Kidney glomerular epithelial cell (primary cell): ENCODE results near the gene CCDC88C.
"Not testable (repeated sequence)": the region's sequence is repeated elsewhere in the genome, so short reads cannot be mapped to it uniquely, and the experiment has no call there.

Experiments used
- DNase-seq: peaks from one replicate; lab custom pipeline; 2025; lab: John Stamatoyannopoulos, UW

CCDC88C gene

DNA sequence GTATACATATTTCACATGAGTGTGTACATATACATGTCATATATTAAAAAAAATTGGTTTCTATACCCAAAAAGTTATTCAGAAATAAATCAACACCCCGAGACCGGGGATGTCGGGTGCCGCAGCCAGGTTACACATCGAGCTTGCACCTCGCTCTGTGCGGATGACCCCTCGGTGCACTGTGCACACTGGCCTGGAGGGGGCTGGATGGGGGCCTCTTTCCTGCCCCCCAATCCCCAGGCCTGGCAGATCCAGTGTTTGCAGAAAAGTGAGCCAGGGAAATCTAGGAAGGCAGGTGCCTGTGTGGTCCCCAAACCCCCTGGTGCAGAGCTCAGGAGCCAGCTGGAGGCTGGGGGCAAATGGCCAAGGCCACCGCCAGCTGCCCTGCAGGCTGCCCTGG is 146.0 kb downstream of the CCDC88C start:
- no peak for DNase-seq

DNA sequence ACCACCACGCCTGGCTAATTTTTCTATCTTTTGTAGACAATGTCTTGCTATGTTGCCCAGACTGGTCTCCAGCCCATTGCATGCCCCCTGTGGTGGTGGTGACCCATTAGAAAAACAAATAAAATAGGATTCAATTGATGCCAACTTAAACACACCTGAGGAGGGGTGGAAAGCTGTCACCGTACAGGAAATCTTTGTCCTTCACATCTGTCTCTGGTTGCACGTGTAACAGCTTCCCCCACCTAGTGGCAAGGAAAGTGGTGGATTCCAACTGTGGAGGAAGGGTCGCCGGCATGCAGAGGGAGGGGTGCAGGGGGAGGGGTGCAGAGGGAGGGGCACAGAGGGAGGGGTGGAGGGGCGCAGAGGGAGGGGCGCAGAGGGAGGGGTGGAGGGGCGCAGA is 147.0 kb downstream of the CCDC88C start:
- DNase-seq = no peak

DNA sequence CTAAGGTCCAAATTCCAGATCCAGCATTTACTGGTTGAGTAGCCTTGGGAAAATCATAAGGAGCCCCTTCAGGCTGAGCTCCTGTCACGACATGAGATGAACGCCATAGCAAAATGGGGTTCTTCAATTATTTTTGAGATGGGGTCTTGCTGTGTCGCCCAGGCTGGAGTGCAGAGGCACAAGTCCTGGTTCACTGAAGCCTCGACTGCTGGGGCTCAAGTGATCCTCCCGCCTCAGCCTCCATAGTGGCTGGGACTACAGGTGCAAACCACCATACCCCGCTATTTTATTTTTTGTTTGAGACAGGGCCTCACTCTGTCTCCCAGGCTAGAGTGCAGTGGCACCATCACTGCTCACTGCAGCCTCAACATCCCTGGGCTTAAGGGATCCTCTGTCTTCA is 147.4 kb downstream of the CCDC88C start:
- no peak for DNase-seq

DNA sequence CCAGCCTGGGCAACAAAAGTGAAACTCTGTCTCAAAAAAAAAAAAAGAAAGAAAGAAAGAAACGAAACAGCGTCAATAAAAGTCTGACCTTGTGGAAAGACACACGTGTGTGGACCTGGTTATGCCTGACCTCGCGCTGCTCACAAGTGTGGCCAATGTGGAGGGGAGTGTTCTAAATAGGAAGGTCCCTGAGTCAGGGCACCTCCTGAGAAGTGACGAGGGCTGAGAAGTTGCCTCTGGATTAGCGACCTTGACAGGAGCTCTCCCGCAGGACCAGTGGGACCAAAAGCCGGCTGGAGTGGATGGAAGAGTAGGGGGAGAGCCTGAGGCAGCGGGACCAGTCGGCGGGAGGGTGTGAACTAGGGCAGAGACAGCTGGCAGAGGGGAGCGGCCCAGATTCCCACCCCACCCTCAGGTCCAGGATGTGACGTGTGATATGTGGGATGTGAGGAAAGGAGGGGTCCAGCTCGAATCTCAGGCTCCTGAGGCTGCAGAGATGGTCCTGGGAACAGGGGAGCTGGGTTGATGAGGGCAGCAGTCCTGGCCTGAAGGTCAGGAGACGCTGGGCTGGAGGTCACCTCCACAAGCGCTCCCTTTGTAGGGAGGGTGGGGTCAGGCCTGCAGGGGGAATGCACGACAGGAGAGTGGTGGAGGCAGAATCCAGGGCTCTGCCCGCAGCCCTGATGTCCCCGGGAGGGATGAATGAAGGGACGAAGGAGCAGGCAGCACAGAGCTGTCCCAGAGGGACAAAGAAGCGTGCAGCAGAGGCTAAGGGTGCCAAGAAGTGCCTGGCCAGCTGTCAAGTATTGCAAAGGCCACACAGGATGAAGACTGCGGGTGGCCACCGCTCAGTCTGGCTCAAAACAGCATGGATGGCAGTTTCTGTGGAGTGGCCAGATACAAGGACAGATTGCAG is 148.3 kb downstream of the CCDC88C start:
- DNase-seq = no peak

DNA sequence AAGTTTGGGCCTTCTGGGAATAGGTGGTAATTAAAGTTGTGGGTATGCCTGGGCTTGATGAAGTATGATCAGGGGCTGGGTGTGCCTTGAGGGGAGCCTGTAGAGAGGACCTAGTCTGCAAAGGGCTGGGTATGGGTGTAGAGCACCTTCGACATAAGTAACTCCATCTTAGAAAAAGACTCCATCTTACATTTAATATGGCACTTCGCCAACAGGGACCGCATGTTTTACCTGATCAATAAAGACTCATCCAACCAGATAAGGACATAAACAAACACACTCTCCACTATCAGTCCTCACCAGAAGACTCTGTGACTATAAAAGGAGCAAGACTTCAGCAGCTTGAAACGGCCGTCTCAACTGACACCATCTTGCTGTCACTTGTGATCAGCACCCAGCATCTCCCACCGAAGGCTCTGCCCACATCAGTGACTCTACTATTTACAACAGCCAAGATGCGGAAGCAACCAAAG is 149.6 kb downstream of the CCDC88C start:
- DNase-seq = no peak

DNA sequence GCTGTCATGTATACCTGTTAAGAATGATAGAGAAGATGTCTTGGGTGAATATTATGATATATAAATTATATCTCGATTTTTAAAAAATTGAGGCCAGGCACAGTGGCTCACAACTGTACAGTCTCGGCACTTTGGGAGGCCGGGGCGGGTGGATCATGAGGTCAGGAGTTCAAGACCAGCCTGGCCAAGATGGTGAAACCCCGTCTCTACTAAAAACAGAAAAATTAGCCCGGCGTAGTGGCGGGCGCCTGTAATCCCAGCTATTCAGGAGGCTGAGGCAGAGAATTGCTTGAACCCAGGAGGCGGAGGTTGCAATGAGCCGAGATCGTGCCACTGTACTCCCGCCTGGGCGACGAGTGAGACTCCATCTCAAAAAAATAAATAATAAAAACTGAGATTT is 151.3 kb downstream of the CCDC88C start:
- not testable (repeated sequence) for DNase-seq

DNA sequence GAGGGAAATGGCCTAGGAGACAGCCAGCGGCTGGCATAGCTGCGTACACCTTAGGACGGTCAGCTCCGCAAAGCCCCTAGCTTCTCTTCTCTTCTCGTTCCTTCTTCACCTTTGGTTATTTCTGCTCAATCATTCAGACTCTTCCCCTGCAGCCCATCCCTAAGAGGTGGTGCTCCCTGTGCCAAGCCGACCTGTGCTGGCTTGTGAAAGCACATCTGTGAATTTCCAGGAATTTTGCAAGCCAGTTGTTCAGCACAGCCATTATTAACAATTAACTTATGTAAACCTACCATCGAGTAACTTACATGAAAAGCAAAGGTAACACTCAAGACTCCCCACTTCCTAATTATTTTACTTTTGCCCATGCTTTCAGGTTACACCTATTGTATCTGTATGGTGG is 152.2 kb downstream of the CCDC88C start:
- DNase-seq = no peak

DNA sequence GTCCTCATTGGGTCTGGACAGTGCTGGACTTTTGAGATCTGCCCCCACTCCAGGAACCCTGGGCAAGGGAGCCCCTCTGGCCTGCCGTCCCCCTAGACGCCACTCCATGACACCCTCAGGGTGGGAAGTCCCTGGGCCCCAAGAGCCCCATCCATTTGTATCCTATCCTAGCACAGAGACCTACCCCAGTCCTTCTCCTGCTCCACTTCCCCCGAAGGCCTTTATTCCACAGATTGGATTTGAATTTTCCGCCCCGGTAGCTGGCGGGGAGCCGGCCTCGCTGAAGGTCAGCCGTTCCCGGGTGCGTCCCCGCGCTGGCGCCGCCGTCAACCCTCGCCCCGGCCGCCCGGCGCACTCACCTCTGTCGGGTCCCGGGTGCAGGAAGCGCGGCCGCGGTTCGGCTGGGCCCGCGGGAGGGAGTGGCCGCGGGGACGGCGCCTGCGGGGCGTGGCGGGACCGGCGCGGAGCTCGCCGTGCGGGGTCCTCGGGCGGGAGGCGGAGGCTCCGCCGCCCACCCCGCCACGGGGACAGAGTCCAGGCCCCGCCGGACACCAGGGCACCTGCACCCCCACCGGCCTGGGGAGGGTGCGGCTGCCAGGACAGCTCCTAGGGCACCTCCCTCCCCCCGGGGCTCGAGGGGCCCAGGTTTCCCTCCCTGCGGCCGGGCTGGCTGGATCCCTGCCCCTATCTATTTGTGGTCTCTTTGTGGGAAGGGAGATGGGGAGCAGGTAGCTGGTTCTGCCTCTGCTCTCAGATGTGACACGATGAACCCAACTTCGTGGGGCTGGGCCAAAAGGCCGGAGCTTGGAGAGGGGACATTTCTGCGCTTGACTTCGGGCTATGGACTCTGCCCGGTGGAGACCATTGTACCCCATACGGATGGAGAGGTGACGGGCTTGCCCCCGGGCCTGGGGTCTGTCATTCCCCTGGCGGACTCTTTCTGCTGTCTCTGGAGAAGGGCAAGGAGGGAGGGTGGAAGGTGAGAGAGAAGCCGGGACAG is 153.2 kb downstream of the CCDC88C start:
- DNase-seq = no peak

DNA sequence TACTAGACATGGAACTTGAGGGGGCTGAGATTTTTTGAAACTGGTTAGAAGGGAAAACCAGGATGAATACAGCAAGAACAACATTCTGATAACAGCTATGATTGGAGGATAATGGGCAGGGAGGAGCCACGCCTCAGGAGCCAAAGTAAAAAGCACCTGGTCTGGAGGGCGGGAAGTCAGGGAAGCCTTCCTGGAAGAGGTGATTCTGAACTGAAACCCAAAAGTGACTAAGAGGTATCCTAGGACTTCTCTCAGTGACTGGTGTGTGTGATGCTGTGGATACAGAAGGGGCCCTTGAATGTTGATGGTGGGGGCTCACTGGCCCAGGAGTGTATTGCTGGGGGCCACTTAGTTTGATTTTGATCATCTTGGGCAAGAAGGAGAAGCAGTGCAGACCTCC is 154.3 kb downstream of the CCDC88C start:
- DNase-seq = no peak

DNA sequence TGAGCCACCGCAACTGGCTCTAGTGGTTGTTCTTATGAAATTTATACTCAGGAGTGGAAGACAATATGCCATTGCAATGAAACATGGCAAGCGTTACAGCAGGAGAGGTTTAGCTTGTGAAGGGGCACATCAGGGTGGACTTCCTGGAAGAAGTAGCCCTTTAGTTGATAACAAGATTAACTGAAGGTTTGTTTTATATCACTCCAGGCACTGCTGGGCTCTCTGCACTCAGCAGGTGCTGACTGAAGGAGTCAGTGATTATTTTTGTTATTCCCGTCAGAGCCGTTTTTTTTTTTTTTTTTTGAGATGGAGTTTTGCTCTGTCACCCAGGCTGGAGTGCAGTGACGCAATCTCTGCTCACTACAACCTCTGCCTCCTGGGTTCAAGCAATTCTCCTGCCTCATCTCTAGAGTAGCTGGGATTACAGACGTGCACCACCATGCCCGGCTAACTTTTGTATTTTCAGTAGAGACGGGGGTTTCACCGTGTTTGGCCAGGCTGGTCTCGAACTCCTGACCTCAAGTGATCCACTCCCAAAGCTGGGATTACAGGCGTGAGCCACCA is 155.6 kb downstream of the CCDC88C start:
- DNase-seq = no peak

DNA sequence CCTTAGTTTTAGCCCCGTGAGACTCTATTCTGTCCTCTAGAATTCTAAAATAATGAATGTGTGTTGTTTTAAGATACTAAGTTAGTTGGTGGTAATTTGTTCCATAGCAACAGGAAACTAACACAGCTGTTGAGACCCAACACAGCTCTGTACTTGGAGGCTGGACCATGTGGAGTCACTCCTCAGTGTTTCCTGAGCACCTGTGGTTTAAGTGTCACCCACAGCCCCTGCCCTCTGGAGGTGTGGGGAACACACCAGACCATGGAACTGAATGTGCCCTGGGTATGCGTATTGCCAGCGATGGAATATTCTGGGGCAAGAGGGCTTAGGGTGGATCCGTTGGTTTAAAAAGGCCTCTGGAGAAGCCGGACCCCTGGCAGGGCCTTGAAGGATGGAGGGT is 156.5 kb downstream of the CCDC88C start:
- no peak for DNase-seq

DNA sequence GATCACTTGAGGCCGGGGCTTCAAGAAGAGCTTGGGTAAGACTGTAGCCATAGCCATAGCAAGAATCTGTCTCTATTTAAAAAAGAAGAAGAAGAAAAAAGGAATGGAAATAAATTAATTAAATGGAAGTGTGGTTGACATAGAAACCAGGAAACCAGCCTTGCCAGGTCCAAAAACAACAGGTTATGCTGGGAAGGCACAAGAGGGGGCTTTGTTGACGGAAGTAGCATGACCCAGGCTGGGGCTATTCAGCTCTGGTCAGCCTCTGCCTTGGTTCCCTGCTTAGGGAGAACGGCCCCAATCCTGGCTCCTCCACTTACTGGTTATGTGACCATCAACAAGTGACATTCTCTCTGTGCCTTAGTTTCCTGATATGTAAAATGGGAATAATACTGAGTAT is 158.7 kb downstream of the CCDC88C start:
- DNase-seq = no peak

DNA sequence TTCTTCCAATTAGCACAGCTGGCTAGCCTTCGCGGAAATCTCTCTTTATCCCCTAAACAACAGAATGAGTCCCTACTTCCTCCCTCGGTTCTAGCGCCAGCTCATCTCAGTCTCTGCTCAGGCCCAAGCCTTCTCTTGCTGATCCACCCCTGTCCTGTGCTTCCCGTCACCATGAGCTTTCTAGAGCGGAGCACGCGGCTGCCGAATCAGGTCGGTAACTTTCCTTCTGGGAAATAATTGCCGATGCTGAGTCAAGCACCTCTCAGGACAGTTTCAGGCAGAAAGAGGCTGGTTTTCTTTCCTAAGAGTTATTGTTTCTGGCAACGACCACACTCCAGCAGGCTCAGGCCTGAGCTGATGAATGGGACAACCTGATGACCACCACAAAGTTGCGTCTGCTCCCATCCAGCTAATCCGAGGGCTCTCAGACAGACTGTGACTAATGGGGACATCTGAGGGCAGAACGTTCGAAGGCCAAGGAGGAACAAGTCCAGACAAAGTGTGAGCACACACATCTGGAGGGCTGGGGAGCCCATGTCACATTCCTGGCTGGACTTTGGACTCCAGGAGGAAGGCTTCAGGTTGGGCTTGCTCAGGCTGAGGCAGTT is 159.5 kb downstream of the CCDC88C start:
- no peak for DNase-seq

DNA sequence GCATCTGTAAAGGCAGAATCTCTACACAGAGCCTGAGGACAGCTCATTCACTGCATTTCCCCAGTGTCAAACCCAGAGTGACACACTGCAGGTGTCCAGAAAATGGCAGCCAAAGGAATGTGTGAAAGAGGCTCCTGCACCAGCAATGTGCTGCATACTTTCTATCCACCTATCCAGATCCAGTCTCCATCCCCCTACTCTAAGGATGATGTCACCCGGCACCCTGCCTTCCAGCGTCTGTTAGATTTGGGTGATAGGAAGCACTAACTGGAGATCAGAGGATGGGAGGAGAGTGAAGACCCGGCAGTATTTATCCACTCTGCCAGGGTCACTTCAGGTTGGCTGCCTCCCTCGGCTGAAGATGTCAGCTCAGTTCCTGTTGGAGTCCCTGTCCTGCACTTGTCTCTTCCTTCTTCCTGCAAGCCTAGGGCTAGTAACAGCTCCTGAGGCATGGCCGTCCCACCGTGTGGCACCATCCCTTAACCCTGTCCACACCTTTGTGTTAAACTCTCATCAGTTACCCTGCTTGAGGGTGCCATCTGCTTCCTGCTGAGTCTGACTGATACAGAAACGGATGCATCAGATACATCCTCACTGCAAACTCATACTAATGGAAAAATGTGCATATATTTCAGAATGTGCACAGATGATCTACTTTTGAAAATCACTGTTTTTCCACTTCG is 160.2 kb downstream of the CCDC88C start:
- DNase-seq = no peak

DNA sequence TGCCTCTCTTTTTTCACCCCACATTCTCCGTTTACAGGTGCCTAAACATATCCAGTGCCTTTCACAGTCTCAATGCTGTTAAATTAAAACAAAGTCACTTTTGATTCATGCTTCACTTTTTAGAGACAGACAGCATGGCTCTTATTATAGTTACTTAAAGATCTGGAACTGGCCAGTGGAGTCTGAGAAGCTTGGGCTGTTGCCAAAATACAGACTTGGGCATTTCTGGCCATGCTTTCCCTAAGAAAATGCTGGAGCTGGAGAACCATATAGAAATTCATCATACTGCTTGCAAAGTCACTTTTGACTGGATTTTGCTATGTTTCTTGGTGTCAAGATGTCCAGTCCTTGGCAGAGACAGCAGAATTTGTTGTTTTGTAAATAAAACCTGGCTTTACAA is 161.0 kb downstream of the CCDC88C start:
- no peak for DNase-seq

DNA sequence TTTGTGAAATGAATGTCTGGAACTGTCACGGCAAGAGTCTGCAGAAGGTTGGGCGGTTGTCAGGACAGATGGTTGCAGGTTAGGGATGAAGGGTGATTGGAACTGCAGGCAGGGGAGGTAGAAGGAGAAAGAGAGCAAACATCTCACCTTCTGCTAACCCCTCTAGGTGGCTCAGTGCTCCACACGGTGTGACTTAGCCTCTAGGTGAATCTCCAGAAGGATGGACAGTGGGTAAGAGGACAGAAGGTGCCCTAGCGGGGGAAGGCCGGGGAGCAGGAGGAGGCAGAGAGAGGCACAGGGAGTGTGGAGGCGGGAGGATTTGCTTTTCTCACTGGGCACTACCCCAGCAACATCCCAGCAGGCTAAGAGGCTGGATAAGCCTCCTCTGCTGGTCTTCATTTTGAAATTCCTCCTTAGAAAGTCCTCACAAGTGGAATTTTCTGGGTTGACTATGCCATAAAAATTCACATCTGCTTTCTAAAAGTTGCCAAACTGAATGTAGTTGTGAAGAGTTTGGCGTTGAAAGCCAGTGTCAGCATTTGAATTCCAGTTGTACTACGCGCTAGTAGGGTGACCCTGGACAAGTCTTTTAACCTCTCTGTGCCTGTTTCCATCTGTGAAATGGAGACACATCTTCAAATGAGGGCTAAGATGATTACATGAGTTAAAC is 162.5 kb downstream of the CCDC88C start:
- DNase-seq = no peak

DNA sequence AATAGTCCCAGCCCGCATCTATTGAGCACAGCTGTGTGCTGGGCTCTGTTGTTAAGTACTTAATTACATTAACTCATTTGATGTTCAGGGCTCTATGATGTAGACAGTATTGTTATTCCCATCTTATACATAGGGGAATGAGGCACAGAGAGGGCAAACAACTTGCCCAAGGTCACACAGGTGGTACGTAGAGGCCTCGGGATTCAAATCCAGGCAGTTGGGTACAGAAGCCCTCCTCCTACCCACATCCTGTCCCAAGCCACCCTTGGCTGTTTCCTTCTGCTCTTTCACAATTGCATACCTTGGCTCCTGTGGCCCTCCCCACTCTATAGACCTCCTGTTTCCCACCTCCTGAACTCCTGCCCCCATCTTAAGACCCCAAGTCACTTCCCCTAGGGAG is 163.2 kb downstream of the CCDC88C start:
- DNase-seq = no peak

DNA sequence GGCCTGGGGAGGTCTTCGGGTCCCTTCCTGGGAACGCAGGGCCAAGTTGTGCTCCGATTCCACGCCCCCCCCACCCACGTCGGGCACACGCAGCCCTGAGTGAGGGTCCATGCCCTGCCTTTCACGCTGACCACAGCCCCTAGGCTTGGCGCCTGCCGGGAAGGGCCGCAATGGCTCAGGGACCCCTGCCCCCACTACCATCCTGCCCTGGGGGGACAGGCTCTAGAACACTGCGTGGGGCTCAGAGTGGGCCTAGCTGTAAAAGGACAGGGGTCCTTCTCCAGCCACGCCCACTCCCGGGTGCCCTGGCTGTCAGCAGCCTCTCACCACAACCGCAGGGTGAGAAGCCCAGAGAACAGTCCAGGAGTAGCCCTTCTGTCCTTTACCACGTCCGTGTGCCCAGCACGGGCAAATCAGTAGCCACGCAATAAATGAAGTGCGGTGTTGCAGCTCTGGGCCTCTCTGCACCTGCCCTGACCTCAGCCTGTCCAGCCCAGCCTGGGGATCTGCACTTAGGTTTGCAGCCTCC is 163.8 kb downstream of the CCDC88C start:
- DNase-seq = no peak

DNA sequence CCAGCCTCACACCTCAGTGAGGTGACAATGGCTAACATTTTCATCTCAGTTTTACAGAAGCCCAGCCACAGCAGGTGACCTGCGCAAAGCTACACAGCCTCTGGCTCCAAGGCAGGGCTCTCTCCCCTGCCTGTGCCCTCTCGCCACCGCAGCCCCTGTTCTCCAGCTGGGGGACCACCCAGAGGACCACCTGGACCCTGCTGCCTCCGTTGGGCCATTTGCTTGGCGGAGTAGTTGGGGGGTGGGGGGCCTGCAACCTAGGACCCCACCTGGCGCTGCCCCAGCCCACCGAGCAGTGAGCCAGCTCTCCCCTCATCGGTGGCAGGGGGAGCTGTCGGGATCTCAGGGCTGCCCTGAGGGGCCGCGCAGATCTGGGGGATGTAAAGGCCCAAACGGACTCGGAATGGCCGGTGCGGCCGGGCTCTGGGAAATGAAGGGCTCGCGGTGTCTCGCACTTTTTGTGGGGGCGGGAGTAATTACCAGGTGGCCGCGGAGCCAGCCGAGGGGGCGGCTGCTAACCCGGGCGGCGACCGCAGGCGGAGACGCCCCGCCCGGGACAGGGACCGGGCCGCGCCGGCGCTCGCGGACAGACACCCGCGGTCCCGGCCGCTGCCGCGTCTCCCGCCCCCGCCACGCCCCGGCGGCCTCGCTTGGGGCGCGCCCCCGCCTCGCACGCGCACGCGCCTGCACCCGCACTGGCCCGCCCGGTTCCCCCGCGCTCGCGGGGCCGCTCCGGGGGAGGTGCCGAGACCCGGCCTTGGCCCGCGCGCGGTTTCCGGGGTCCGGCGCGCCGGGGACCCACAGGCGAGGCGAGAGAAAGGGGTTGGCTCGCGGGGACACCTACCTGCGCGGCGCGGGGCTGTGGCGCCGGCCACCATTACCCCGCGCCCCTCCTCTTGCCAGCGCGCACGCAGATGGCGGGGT is 164.5 kb downstream of the CCDC88C start:
- no peak for DNase-seq
